Umbilical cord (tissue), 2 donors: Measurements from ENCODE around the gene MTREX. TPM values are rescaled to one million over a fixed set of nuclear protein-coding genes. Genes with fewer than 3 reads are reported as not detected.

ENCODE experiments used
- DNase-seq: peaks from one replicate; pipeline ENCODE4 v3.0.0-alpha.2; 2015; ENCODE audit warnings: low spot score
- total RNA-seq: library from RNA; depleted of rRNA; stranded (reverse); fragments of >200 nt; gene quantifications from one replicate; pipeline ENCODE4 v1.2.3, GENCODE V29; 2014; ENCODE audit warnings: low replicate concordance; ENCODE audit not compliant: insufficient read depth

MTREX gene
- total RNA-seq, 1 donor from 2014 or later = 109 TPM

- peak; percentile 65 for DNase-seq
Observed at GRCh38 chr5:55427157-55427556, 119.4 kb downstream of the MTREX start.

GRCh38 chr5:55429221-55429612, 121.4 kb downstream of the MTREX start:
- DNase-seq = no peak

GRCh38 chr5:55429613-55430253, 121.9 kb downstream of the MTREX start:
- no peak for DNase-seq

- DNase-seq = no peak
Observed at GRCh38 chr5:55432549-55432948, 124.8 kb downstream of the MTREX start.

- DNase-seq = no peak
Observed at GRCh38 chr5:55437452-55437851, 129.7 kb downstream of the MTREX start.

- DNase-seq = no peak
Observed at GRCh38 chr5:55437859-55438206, 130.0 kb downstream of the MTREX start.

GRCh38 chr5:55438998-55439397, 131.2 kb downstream of the MTREX start:
- DNase-seq = peak; percentile 74

- no peak for DNase-seq
Observed at GRCh38 chr5:55440188-55440646, 132.4 kb downstream of the MTREX start.

GRCh38 chr5:55441107-55441771, 133.4 kb downstream of the MTREX start:
- no peak for DNase-seq

- DNase-seq = no peak
Observed at GRCh38 chr5:55441954-55442353, 134.2 kb downstream of the MTREX start.

GRCh38 chr5:55445791-55446190, 138.0 kb downstream of the MTREX start:
- DNase-seq = no peak

GRCh38 chr5:55446640-55447351, 139.0 kb downstream of the MTREX start:
- DNase-seq = peak; percentile 8

GRCh38 chr5:55450050-55450765, 142.4 kb downstream of the MTREX start:
- peak; percentile 40 for DNase-seq

- DNase-seq = no peak
Observed at GRCh38 chr5:55451976-55452375, 144.2 kb downstream of the MTREX start.

- no peak for DNase-seq
Observed at GRCh38 chr5:55453211-55453610, 145.4 kb downstream of the MTREX start.

- no peak for DNase-seq
Observed at GRCh38 chr5:55454282-55454681, 146.5 kb downstream of the MTREX start.

- DNase-seq = peak; percentile 35
Observed at GRCh38 chr5:55456216-55456895, 148.6 kb downstream of the MTREX start.

GRCh38 chr5:55459572-55459971, 151.8 kb downstream of the MTREX start:
- DNase-seq = no peak

- DNase-seq = no peak
Observed at GRCh38 chr5:55463613-55464012, 155.8 kb downstream of the MTREX start.

- no peak for DNase-seq
Observed at GRCh38 chr5:55467862-55468551, 160.2 kb downstream of the MTREX start.

- no peak for DNase-seq
Observed at GRCh38 chr5:55469839-55470238, 162.1 kb downstream of the MTREX start.
